Hepatocyte (in vitro differentiated cells): Measurements from ENCODE around the gene RREB1. TPM values are rescaled to one million over a fixed set of nuclear protein-coding genes. Genes with fewer than 3 reads are reported as not detected.
"Not testable (repeated sequence)": the region's sequence is repeated elsewhere in the genome, so short reads cannot be mapped to it uniquely, and the experiment has no call there.

Source experiments
- DNase-seq: peaks from one replicate; pipeline ENCODE4 v3.0.0-alpha.2; 2016; ENCODE audit warnings: low spot score
- H2AFZ ChIP-seq: fragments of 200-600 bp; sonication (generic); 2 replicates; pipeline ENCODE4 v1.6.0; 2016; ENCODE audit warnings: antibody characterized with exemption, mild to moderate bottlenecking
- H3K27ac ChIP-seq: fragments of 200-600 bp; sonication (generic); 2 replicates; pipeline ENCODE4 v1.5.1; 2016; ENCODE audit warnings: mild to moderate bottlenecking
- H3K27me3 ChIP-seq: fragments of 200-600 bp; sonication (generic); 2 replicates; pipeline ENCODE4 v1.6.1; 2016
- H3K36me3 ChIP-seq: fragments of 200-600 bp; sonication (generic); replicated peaks from 2 replicates; pipeline ENCODE4 v1.5.1; 2016; ENCODE audit warnings: low read depth; ENCODE audit not compliant: insufficient read depth
- H3K4me1 ChIP-seq: fragments of 200-600 bp; sonication (generic); 2 replicates; pipeline ENCODE4 v1.5.1; 2016; ENCODE audit warnings: mild to moderate bottlenecking, moderate library complexity; ENCODE audit not compliant: insufficient read depth
- H3K4me2 ChIP-seq: fragments of 200-600 bp; sonication (generic); 2 replicates; pipeline ENCODE4 v1.6.0; 2016
- H3K4me3 ChIP-seq: fragments of 200-600 bp; sonication (generic); 2 replicates; pipeline ENCODE4 v1.5.1; 2016; ENCODE audit warnings: mild to moderate bottlenecking
- H3K79me2 ChIP-seq: fragments of 200-600 bp; sonication (generic); 2 replicates; pipeline ENCODE4 v1.6.0; 2017; ENCODE audit warnings: mild to moderate bottlenecking
- H3K9me2 ChIP-seq: fragments of 200-600 bp; sonication (generic); replicated peaks from 2 replicates; pipeline ENCODE4 v1.6.0; 2017; ENCODE audit warnings: mild to moderate bottlenecking; ENCODE audit not compliant: insufficient read depth
- H3K9me3 ChIP-seq: fragments of 200-600 bp; sonication (generic); 2 replicates; pipeline ENCODE4 v1.5.1; 2016; ENCODE audit warnings: low read depth, mild to moderate bottlenecking
- H4K20me1 ChIP-seq: fragments of 200-600 bp; sonication (generic); 2 replicates; pipeline ENCODE4 v1.6.0; 2016; ENCODE audit warnings: mild to moderate bottlenecking; ENCODE audit not compliant: insufficient read depth, poor library complexity, severe bottlenecking
- EZH2 ChIP-seq: fragments of 200-600 bp; sonication (generic); IDR thresholded peaks from 2 replicates; pipeline ENCODE4 v1.6.1; 2016; ENCODE audit warnings: antibody characterized with exemption, mild to moderate bottlenecking, borderline replicate concordance
- EZH2phosphoT487 ChIP-seq: fragments of 200-600 bp; sonication (generic); IDR thresholded peaks from one replicate; pipeline ENCODE4 v1.6.1; 2018; ENCODE audit warnings: antibody characterized with exemption, mild to moderate bottlenecking, low read depth, moderate library complexity; ENCODE audit not compliant: unreplicated experiment, severe bottlenecking
- WGBS: methylation state at CpG from one replicate; pipeline ENCODE4 v1.1.6; 2016; ENCODE audit warnings: low lambda C conversion rate; ENCODE audit errors: missing lambda C conversion rate; 5-methylcytosine and 5-hydroxymethylcytosine counted together
- polyA plus RNA-seq: library from polyadenylated mRNA; unstranded; fragments of >200 nt; fragmentation: Nextera tagmentation; extraction: Ambion mirVana; gene quantifications from 2 replicates; pipeline ENCODE4 v1.2.1, GENCODE V29; 2016
- total RNA-seq: library from RNA; depleted of rRNA; stranded (reverse); fragments of >200 nt; gene quantifications from 2 replicates; pipeline ENCODE4 v1.2.3, GENCODE V29; 2014
- TF ChIP-seq, protein P1 (sequence below): fragments of 200-600 bp; sonication (generic); IDR thresholded peaks from 2 replicates; pipeline ENCODE4 v1.5.1; 2016; ENCODE audit warnings: antibody characterized with exemption, mild to moderate bottlenecking; ENCODE audit not compliant: poor library complexity

RREB1 gene
- total and polyA plus RNA-seq, 2 experiments from 2014 or later = 15.2 to 28.7 TPM

DNA sequence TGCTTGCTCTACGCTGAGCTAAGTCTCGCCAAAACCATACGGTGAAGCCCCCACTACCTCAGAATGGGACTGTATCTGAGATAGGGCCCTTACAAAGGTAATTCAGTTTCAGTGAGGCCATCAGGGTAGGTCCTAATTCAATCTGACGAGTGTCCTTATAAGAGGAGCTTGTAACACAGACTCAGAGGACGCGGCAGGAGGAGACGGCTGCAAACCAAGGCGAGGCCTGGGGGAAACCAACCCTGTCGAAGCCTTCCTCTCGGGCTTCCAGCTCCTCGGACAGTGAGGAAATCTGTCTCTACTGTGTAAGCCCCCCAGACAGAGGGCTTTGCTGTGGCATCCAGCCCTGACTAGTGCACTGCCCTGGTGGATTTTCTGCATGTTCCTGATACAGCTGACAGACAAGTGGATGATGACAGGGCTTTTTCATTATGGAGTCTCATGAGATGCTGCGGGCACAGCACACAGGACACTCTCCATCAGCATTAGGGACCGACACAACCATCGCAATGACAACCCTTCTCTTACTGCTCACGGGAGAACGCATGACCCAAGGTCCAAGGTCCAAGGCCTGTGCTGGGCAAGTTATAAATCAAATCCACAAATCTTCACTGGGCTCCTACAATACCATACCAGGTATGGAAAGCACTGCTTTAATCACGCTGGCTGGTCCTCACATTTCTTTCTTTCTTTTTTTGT is 157.1 kb downstream of the RREB1 start:
- no peaks in the 10 kb centered on the region for H4K20me1 ChIP-seq
- H3K79me2 ChIP-seq = no peaks in the 10 kb centered on the region
- 93% methylated on average over 17 of the region's 17 CpGs for WGBS
- H2AFZ ChIP-seq = no peak overlapping the region
- H3K27me3 ChIP-seq = no peaks in the 10 kb centered on the region
- DNase-seq = no peak
- H3K9me2 ChIP-seq = no peaks in the 10 kb centered on the region
- no peaks in the 10 kb centered on the region for H3K36me3 ChIP-seq
- H3K4me3 ChIP-seq = no peak overlapping the region
- TF ChIP-seq EZH2phosphoT487 (no peak), EZH2 (no peak)
- TF ChIP-seq, protein P1, sequence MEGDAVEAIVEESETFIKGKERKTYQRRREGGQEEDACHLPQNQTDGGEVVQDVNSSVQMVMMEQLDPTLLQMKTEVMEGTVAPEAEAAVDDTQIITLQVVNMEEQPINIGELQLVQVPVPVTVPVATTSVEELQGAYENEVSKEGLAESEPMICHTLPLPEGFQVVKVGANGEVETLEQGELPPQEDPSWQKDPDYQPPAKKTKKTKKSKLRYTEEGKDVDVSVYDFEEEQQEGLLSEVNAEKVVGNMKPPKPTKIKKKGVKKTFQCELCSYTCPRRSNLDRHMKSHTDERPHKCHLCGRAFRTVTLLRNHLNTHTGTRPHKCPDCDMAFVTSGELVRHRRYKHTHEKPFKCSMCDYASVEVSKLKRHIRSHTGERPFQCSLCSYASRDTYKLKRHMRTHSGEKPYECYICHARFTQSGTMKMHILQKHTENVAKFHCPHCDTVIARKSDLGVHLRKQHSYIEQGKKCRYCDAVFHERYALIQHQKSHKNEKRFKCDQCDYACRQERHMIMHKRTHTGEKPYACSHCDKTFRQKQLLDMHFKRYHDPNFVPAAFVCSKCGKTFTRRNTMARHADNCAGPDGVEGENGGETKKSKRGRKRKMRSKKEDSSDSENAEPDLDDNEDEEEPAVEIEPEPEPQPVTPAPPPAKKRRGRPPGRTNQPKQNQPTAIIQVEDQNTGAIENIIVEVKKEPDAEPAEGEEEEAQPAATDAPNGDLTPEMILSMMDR = no peak
- no peak overlapping the region for H3K4me2 ChIP-seq
- H3K9me3 ChIP-seq = no peaks in the 10 kb centered on the region
- H3K27ac ChIP-seq = no peak overlapping the region
- peaks cover 4% of the 10 kb centered on the region for H3K4me1 ChIP-seq

DNA sequence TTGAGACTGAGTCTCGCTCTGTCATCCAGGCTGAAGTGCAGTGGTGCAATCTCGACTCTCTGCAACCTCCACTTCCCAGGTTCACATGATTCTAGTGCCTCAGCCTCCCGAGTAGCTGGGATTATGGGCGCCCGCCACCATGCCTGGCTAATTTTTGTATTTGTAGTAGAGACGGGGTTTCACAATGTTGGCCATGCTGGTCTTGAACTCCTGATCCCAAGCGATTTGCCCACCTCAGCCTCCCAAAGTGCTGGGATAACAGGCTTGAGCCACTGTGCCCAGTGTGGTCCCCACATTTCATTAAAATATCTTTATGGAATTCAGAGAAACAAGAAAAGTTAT is 157.6 kb downstream of the RREB1 start:
- WGBS = 95% methylated on average over 7 of the region's 7 CpGs
- not testable (repeated sequence) for DNase-seq, H3K27ac ChIP-seq, H3K9me3 ChIP-seq, H3K79me2 ChIP-seq, H3K4me2 ChIP-seq, H3K9me2 ChIP-seq, H4K20me1 ChIP-seq, H2AFZ ChIP-seq, H3K36me3 ChIP-seq, H3K27me3 ChIP-seq, H3K4me3 ChIP-seq, H3K4me1 ChIP-seq

DNA sequence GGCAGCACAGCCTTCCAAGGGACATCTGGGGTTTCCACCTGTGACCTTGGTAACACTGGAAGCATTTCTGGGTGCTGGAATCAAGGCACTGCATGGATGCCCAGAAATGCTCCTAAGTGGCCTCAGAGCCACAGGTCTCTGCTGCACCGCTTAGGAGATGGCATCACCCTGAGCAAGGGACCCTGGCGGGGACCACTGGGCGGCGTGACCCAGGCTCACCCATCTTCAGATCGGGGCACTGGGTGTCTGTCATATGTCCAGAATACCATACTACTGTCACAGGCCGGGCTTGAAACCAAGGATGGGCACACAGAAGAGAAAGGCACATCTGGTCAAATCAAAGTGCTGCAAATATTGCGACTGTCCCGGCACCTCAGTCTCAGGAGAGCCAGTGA is 159.3 kb downstream of the RREB1 start:
- no peak overlapping the region for H3K27ac ChIP-seq
- TF ChIP-seq, protein P1 = no peak
- no peak for TF ChIP-seq EZH2phosphoT487
- TF ChIP-seq EZH2 = no peak
- no peak overlapping the region for H3K4me2 ChIP-seq
- no peaks in the 10 kb centered on the region for H3K4me1 ChIP-seq
- WGBS = 96% methylated on average over 8 of the region's 8 CpGs
- H2AFZ ChIP-seq = no peak overlapping the region
- H3K9me3 ChIP-seq = no peaks in the 10 kb centered on the region
- H3K9me2 ChIP-seq = no peaks in the 10 kb centered on the region
- DNase-seq = no peak
- no peak overlapping the region for H3K4me3 ChIP-seq
- H3K27me3 ChIP-seq = no peaks in the 10 kb centered on the region
- H3K36me3 ChIP-seq = no peaks in the 10 kb centered on the region
- H4K20me1 ChIP-seq = no peaks in the 10 kb centered on the region
- H3K79me2 ChIP-seq = no peaks in the 10 kb centered on the region

DNA sequence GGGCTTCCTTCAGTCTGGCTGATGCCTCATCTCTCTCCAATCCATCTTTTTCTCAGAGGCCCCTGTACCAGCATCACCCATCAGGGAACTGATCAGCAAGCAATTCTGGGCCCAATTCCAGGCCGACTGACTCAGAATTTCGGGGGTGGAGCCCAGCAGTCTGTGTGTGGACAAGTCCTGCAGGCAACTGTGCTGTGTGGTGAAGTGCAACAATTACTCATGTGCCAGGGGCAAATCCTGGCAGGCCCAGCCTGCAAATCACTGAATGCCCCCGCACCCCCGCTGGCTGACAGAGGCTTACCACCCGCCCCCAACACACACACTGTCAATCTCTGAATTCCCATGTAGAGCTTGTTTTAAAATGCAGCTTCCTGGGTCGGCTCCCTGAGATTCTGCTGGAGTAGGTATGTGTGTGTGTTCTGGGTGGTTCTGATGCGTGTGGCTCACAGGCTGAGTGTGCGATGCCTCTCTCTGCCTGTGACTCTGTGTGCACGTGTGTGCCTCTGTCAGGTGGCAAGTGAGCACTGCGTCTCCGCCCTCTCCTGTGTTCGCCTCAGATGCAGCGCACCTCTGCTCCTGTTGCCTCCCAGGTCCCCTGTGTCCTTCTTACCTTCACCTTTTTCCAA is 159.8 kb downstream of the RREB1 start:
- Histone ChIP-seq H3K36me3 (no peaks in the 10 kb centered on the region), H3K4me3 (no peak overlapping the region), H3K4me1 (no peaks in the 10 kb centered on the region), H4K20me1 (no peaks in the 10 kb centered on the region), H3K27ac (no peak overlapping the region), H3K9me3 (no peaks in the 10 kb centered on the region), H3K4me2 (no peak overlapping the region), H2AFZ (no peak overlapping the region), H3K9me2 (no peaks in the 10 kb centered on the region), H3K27me3 (no peaks in the 10 kb centered on the region), H3K79me2 (no peaks in the 10 kb centered on the region)
- DNase-seq = peak; percentile 32
- WGBS = 83% methylated on average over 13 of the region's 13 CpGs
- TF ChIP-seq EZH2phosphoT487 (no peak), EZH2 (no peak)
- TF ChIP-seq, protein P1 = no peak
